Limb (tissue), 2 donors: ENCODE results near the gene ACE.
"Not testable (repeated sequence)": the region's sequence is repeated elsewhere in the genome, so short reads cannot be mapped to it uniquely, and the experiment has no call there.

Experiments
- DNase-seq, 2 donors: peaks; one replicate each; pipeline ENCODE4 v3.0.0-alpha.2; 2016; ENCODE audit errors: extremely low spot score in 2 of 2

The ACE gene

DNA sequence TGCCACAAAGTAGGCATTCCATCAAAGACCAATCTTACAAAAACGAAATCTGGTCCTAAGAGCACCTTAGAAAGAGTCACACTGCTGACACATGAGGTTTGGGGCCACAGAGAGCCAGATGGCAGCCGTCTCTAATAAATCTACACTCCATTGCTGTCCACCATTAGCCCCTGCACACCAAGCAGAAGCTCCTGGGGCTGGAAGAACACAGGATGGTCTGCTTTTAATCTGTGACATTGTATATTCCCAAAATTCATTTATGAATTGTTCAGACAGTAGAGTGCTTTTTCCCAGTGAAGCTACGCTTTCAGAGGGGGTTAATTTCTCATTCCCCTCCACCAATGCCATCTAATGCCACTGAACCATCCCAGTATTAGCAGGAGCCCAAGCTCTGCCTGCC, 32.4 kb upstream of the ACE start:
- DNase-seq, result no peak

- DNase-seq, result no peak
Observed at GRCh38 chr17:63445065-63445464, 31.8 kb upstream of the ACE start.

DNA sequence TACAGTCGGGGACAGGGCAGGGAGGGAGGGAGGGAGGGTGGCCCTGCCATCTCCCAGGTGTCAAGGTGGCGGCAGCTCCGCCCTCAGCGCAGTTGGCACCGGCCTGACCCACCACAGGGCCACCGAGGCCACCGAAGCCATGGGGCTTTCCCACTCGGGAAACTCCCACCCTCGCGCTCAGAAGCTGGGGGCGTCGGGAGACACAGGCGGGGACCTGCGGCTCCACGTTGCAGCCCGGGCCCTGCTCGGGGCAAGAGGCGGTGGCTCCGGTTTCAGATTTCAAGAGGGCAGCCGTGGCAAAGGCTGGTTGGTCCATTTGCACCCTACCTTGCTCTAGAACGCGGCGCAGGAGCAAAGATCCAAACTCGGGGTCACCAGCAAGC, 31.3 kb upstream of the ACE start:
- DNase-seq, result no peak

DNA sequence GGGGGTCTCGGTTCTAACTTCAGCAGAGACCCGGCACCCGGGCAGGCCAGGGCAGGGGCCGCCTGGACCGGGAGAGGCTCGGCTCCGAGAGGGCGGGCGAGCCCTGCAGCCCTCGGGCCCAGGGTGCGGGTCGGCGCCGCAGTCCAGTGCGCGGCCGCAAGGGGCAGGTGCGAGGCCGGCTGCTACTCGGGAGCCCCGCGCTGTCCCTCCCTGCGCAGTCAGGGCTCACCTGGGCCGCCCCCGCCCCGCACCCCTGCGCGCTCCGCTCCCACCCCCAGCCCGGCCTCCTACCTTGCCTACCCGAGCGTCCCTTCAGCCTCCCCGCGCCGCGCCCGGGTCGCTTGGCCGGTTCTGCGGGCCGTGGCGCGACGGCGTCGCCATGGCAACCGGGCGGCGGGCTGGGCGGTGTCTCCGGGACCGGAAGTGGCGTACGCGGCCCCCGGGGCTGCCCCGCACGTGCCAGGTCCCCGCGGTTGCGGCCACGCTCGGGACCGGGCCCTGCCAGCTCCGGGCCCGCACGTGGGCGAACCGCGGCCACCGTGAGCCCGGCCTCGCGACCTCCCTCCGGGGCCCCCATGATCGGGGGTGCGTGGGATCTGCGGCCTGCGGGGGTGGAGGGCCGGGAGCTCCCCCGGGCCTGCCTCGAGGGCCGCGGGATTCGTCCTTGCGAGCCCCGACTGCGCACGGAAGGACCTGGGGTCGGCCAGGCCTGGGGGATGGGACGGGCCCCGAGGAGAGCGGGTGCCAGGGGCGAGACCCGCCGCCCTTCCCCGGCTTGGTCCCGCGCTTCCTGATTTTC, 30.7 kb upstream of the ACE start, which contains the start of gene CYB561:
TSS of gene CYB561 (minus strand) at position 353 of the 799 bp plus-strand sequence. CDS start 8,759 bp downstream, outside the sequence.
- DNase-seq, result peak; percentile 27 to 87

- DNase-seq, result peak in 1 of 2 donors; percentile 71
Observed at GRCh38 chr17:63446753-63447470, 29.9 kb upstream of the ACE start.

DNA sequence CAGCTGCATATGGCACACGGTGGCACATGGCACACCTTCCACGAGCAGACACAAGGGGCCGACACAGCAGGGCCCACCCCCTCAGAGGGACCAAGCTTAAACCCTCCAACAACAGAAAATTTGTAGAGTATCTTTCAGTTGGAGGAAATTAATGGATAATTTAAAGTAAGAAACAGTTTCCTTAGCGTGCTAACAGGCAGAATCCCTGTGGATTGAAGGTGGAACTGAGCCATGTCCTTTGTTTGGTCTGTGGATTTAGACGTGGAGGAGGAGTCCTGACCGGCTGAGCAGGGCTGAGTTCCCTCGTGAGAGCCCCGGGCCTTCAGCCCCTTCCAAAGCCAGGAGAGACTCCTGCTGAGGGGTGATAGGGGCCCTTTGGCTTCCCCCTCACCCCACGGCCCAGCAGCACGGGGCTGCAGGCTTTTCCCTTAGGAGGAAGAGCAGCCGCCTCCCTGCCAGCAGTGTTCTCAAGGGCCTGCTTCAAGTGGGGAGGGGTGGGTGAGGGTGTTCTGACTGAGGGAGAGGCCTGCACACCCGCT, 29.3 kb upstream of the ACE start:
- DNase-seq, result no peak

DNA sequence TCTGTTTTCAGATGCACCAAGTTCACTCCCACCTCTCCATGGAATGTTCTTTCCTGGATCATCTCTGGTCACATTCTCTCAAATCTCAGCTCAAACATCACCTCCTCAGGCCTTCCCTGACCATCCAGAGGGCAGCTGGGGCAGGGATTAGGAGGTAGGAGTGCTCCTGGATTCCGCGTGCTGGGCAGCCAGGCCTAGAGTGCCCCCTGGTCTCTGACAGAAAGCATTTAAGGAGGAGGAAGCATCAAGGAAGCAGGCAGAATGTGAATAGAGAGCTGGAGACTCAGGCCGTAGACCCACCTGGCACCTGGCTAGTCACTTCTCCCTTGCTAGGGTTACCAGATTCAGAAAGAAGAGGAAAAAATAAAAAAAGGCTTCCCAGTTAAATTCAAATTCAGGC, 28.2 kb upstream of the ACE start:
- no peak for DNase-seq

DNA sequence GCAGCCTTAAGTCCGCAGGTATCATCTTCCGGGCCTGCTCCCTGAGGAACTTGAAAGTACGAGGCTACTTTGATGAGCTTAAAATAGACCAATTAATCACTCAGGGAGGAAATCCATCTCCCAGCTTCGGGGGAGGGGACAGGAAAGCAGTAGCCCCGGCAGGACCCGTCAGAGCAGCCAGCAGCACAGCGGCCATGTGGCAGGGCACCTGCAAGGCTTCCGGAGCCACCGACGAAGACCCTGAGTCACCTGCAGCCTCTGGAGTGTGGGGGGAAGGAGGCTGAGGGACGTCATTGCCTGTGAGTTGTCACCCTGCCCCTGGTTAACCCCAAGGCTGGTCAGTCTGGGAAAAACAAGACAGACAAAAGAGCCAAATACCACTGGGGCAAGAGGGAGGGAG, 26.3 kb upstream of the ACE start:
- DNase-seq, result no peak

DNA sequence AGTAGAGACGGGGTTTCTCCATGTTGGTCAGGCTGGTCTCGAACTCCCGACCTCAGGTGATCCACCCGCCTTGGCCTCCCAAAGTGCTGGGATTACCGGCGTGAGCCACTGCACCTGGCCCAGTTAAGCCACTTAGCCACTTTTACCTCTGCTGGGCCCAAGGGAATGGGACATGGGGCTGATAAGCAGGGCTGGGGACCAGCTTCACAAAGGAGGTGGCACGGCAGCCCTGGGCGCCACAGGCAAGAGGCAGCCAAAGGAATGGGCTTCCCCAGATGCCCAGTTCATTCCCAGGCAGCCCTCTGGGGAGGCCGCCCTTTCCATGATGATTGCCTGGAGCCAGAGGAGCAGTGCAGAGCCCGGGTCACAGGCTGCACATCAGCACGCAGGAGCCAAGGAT, 25.7 kb upstream of the ACE start:
- DNase-seq, result no peak

DNA sequence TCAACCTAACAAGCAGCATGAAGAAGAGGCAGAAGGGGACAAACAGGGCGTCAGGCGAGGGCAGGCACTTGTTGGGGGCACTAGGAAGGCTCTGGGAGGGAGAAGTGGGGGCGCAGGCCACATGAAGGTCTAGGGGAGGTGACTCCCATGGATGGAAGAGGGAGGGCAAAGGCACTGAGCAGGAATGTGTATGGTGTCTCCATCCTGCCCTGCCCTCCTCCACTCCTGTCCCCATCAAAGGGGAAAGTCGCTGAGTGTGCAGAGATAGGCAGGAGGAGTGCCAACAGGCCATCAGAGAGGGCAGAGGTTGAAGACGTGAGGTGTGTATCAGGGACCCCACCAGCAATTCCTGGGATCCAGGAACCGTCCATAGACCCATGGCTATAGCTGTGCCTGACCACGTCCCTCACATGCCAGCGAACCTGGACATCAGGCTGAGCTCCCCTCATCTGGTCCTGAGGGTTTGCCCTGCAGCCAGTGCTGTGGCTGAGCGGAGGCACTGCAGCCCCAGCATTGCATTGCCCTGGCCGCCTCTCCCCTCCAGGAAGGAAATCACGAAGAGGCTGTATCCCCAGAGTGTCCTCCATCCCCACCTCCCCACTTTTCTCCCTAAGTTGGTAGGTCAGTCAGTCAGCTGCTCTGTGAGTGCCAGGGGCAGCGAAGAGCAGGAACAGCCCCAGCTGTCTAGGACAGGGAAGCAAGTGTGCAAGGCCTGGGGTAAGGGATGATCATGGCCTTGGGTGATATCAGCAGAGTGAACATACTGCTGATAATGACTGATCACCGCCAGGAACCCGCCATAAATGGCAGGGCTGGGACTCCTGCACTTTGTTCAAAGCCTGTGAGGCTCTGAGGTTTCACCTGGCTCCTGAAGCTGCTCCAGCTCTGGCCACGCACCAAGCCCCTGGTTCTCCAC, 24.6 kb upstream of the ACE start:
- DNase-seq, result no peak

DNA sequence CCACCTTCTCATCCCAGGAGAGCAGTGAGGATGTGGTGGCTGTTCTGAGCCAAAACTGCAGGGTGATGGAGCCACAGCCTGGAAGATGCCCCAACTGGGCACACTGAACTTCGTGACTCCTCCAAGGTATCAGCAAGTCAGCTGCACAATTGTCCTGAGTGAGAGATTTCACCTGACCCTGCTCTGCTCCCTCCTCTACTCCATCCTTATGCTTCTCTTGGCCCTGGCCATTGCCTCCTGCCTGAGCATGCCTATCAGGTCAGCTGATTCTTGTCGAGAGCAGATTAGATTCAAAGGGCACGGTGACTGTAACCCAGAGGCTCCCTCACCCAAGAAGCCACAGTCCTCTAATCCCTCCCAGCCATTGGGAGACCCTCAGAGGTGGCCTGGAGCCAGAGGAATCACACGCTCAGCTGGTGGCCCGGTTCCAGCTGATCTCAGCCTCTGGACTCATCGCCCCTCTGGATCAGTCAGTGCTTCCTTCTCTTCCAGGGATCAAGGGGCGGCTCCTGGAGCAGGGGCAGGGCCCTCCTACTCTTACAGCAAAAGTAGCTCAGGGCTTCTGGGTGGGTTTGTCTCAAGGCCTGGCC, 23.8 kb upstream of the ACE start:
- no peak for DNase-seq

DNA sequence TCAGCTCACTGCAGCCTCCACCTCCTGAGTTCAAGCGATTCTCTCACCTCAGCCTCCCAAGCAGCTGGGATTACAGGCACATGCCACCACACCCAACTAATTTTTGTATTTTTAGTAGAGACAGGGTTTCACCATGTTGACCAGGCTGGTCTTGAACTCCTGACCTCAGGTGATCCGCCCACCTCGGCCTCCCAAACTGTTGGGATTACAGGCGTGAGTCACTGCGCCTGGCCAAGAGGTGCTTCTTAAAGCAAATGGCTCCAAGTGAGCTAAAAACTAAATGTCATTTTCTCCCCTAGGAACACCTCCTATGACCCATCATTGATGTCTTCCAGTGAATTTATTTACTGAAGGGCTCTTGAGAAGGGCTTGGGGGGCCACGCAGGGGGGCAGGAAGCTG, 22.5 kb upstream of the ACE start:
- DNase-seq, result not testable (repeated sequence)

- DNase-seq, result no peak
Observed at GRCh38 chr17:63454915-63455314, 21.9 kb upstream of the ACE start.

GRCh38 chr17:63455417-63455816, 21.4 kb upstream of the ACE start:
- DNase-seq, result no peak

- DNase-seq, result no peak
Observed at GRCh38 chr17:63458478-63458877, 18.4 kb upstream of the ACE start.

DNA sequence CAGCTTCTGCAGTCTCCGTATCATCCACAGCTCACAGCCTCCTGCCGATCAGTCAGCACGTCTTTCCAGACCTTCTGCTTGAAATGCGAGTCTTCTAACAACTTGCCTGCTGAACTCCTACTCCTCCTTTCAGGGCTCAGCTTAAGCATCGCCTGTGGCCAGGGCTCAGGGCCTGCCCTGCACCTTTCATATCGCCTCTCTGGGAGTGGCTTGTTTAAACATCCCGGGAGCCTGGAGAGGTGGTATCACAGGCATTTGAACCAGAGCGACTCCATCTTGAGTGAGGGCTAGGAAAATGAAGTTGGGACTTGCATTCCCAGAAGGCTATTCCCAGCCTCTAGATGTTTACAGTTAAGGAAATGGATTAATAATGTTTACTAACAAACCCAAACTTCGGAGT, 16.8 kb upstream of the ACE start:
- DNase-seq, result no peak

- no peak for DNase-seq
Observed at GRCh38 chr17:63463771-63464170, 13.1 kb upstream of the ACE start.

DNA sequence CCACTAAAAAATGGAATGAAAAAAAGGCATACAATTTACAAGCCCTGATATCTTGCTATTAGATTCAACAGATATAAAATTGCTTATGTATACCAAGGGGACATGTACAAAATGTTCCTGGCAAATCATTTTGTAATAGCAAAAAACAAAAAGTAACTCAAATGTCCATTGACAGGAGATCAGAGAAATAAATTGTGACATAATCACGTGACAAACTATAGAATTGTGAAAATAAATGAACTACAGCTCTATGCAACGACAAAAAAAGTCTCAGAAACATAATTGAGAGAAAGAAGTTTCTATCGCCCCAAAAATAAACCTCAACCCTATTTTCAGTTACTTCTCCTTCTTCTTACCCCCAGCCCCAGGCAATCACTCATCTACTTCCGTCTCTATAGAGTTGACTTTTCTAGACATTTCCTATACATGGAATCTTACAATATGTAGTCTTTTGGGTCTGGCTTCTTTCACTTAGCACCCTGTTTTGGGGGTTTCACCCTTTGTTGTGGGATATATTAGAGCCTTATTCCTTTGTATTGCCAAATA, 12.1 kb upstream of the ACE start:
- DNase-seq, result no peak

DNA sequence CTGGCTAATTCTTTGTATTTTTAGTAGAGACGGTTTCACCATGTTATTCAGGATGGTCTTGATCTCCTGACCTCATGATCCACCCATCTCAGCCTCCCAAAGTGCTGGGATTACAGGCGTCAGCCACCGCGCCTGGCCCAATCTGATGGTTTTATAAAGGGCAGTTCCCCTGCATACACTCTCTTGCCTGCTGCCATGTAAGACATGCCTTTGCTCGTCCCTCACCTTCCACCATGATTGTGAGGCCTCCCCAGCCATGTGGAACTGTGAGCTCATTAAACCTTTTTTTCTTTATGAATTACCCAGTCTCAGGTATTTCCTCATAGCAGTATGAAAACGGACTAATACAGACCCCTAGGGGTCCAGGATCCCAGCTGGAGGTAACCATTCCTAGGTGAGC, 8.8 kb upstream of the ACE start:
- not testable (repeated sequence) for DNase-seq

DNA sequence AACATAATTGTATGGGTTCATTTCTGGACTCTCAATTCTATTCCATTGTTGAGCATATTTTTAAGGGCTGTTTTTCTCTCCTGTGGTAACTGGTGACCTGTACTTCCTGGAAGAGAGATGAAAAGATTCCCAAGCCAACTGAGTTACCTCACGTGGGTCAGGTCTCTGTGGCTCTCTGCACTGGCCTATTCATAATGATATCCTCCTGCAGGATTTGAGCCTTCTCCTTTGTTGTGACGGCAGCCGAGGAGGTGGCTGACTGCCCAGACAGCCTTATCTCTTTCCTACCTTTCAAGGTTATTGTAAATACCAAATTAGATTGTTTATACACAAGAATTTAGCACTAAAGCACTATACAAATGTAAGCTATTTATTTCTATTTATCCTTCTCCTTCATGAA, 2.7 kb upstream of the ACE start:
- DNase-seq, result no peak
